HepG2 (cell line): ENCODE results near the gene ORC3. TPM values are rescaled to one million over a fixed set of nuclear protein-coding genes. Genes with fewer than 3 reads are reported as not detected.

Experiments
- ATF1 ChIP-seq: IDR thresholded peaks from 2 replicates; pipeline ENCODE4 v1.6.1; 2016; ENCODE audit warnings: mild to moderate bottlenecking, control low read depth
- ATF5 ChIP-seq: sonication (generic); formaldehyde crosslinking; IDR thresholded peaks from 2 replicates; pipeline ENCODE4 v1.4.0; 2020; ENCODE audit warnings: mild to moderate bottlenecking, low read depth, missing genetic modification reagents
- BHLHE40 ChIP-seq: IDR thresholded peaks from 2 replicates; pipeline ENCODE4 v1.6.1; 2011; ENCODE audit warnings: low read length, improper control_type of control experiment
- GTF3A ChIP-seq: sonication (generic); formaldehyde crosslinking; conservative IDR thresholded peaks from 2 replicates; pipeline ENCODE4 v1.4.0; 2020; ENCODE audit warnings: mild to moderate bottlenecking, missing genetic modification reagents
- HES4 ChIP-seq: sonication (generic); formaldehyde crosslinking; IDR thresholded peaks from 2 replicates; pipeline ENCODE4 v1.9.0; 2021; ENCODE audit warnings: mild to moderate bottlenecking, missing genetic modification reagents, borderline replicate concordance
- KDM5A ChIP-seq: fragments of 200-600 bp; sonication (generic); IDR thresholded peaks from 2 replicates; pipeline ENCODE4 v1.7.0; 2018; ENCODE audit warnings: antibody characterized with exemption, mild to moderate bottlenecking, low read length, borderline replicate concordance
- PAX8 ChIP-seq: sonication (generic); formaldehyde crosslinking; IDR thresholded peaks from 2 replicates; pipeline ENCODE4 v1.8.0; 2022; ENCODE audit warnings: mild to moderate bottlenecking, missing genetic modification reagents, borderline replicate concordance
- ZBTB42 ChIP-seq: sonication (generic); formaldehyde crosslinking; IDR thresholded peaks from 2 replicates; pipeline ENCODE4 v1.5.0; 2020; ENCODE audit warnings: mild to moderate bottlenecking, missing genetic modification reagents
- ZNF10 ChIP-seq: sonication (generic); formaldehyde crosslinking; IDR thresholded peaks from 2 replicates; pipeline ENCODE4 v1.4.0; 2020; ENCODE audit warnings: mild to moderate bottlenecking, low read depth, missing genetic modification reagents, borderline replicate concordance
- ZNF224 ChIP-seq: sonication (generic); formaldehyde crosslinking; IDR thresholded peaks from 2 replicates; pipeline ENCODE4 v1.5.0; 2020; ENCODE audit warnings: mild to moderate bottlenecking, missing genetic modification reagents
- ZNF225 ChIP-seq: sonication (generic); formaldehyde crosslinking; IDR thresholded peaks from 2 replicates; pipeline ENCODE4 v1.4.0; 2020; ENCODE audit warnings: mild to moderate bottlenecking, missing genetic modification reagents
- ZNF235 ChIP-seq: sonication (generic); formaldehyde crosslinking; IDR thresholded peaks from 2 replicates; pipeline ENCODE4 v1.8.1; 2023; ENCODE audit warnings: mild to moderate bottlenecking, missing genetic modification reagents, borderline replicate concordance
- ZNF256 ChIP-seq: sonication (generic); formaldehyde crosslinking; conservative IDR thresholded peaks from 2 replicates; pipeline ENCODE4 v1.4.0; 2020; ENCODE audit warnings: missing genetic modification reagents
- ZNF282 ChIP-seq: fragments of 450-650 bp; IDR thresholded peaks from 2 replicates; pipeline ENCODE4 v1.6.1; 2018; ENCODE audit not compliant: partially characterized antibody
- ZNF510 ChIP-seq: sonication (generic); formaldehyde crosslinking; IDR thresholded peaks from 2 replicates; pipeline ENCODE4 v1.4.0; 2020; ENCODE audit warnings: low read depth, mild to moderate bottlenecking, missing genetic modification reagents
- ZNF724P ChIP-seq: sonication (generic); formaldehyde crosslinking; IDR thresholded peaks from 2 replicates; pipeline ENCODE4 v1.8.0; 2022; ENCODE audit warnings: missing genetic modification reagents, borderline replicate concordance
- polyA plus RNA-seq, 8 experiments: library from polyadenylated mRNA; depleted of rRNA in 3 of 8; stranded (reverse) in 7 of 8; unstranded in 1 of 8; fragments of >200 nt; fragmentation: Illumina TruSeq in 4 of 8; extraction: Trizol in 4 of 8; gene quantifications; 2 replicates each; pipeline versions ENCODE4 v1.2.1 to v1.2.3, GENCODE V29; 2011 to 2016; ENCODE audit warnings: low read depth in 4 of 8, missing spikeins in 1 of 8, mixed read lengths in 1 of 8; ENCODE audit not compliant: insufficient read depth in 1 of 8
- total RNA-seq, 5 experiments: library from RNA; depleted of rRNA; stranded (reverse); fragments of >200 nt; fragmentation: Illumina TruSeq; extraction: Trizol; gene quantifications; 2 replicates each; pipeline ENCODE4 v1.2.3, GENCODE V29; 2016; ENCODE audit warnings: low read depth in 1 of 5
- TF ChIP-seq, protein P1 (sequence below): sonication (generic); formaldehyde crosslinking; IDR thresholded peaks from one replicate; pipeline ENCODE4 v1.5.1; 2020; ENCODE audit warnings: mild to moderate bottlenecking, missing genetic modification reagents; ENCODE audit errors: not compliant biosample characterization
- TF ChIP-seq, protein P2 (sequence below): IDR thresholded peaks from 2 replicates; pipeline ENCODE4 v1.6.1; 2018; ENCODE audit warnings: missing genetic modification reagents
- TF ChIP-seq, protein P3 (sequence below): sonication (generic); IDR thresholded peaks from 2 replicates; pipeline ENCODE4 v1.6.1; 2016; ENCODE audit warnings: low read depth, borderline replicate concordance

The ORC3 gene
- total and polyA plus RNA-seq, 2 of the 13 experiments (the other 11 are each of a cell fraction or from before 2014, with no cell fraction given), result 21.8 to 43.5 TPM

GRCh38 chr6:87589693-87590416 is at the start of gene ORC3, which contains the start of gene RARS2 (continued):
- TF ChIP-seq, protein P1, sequence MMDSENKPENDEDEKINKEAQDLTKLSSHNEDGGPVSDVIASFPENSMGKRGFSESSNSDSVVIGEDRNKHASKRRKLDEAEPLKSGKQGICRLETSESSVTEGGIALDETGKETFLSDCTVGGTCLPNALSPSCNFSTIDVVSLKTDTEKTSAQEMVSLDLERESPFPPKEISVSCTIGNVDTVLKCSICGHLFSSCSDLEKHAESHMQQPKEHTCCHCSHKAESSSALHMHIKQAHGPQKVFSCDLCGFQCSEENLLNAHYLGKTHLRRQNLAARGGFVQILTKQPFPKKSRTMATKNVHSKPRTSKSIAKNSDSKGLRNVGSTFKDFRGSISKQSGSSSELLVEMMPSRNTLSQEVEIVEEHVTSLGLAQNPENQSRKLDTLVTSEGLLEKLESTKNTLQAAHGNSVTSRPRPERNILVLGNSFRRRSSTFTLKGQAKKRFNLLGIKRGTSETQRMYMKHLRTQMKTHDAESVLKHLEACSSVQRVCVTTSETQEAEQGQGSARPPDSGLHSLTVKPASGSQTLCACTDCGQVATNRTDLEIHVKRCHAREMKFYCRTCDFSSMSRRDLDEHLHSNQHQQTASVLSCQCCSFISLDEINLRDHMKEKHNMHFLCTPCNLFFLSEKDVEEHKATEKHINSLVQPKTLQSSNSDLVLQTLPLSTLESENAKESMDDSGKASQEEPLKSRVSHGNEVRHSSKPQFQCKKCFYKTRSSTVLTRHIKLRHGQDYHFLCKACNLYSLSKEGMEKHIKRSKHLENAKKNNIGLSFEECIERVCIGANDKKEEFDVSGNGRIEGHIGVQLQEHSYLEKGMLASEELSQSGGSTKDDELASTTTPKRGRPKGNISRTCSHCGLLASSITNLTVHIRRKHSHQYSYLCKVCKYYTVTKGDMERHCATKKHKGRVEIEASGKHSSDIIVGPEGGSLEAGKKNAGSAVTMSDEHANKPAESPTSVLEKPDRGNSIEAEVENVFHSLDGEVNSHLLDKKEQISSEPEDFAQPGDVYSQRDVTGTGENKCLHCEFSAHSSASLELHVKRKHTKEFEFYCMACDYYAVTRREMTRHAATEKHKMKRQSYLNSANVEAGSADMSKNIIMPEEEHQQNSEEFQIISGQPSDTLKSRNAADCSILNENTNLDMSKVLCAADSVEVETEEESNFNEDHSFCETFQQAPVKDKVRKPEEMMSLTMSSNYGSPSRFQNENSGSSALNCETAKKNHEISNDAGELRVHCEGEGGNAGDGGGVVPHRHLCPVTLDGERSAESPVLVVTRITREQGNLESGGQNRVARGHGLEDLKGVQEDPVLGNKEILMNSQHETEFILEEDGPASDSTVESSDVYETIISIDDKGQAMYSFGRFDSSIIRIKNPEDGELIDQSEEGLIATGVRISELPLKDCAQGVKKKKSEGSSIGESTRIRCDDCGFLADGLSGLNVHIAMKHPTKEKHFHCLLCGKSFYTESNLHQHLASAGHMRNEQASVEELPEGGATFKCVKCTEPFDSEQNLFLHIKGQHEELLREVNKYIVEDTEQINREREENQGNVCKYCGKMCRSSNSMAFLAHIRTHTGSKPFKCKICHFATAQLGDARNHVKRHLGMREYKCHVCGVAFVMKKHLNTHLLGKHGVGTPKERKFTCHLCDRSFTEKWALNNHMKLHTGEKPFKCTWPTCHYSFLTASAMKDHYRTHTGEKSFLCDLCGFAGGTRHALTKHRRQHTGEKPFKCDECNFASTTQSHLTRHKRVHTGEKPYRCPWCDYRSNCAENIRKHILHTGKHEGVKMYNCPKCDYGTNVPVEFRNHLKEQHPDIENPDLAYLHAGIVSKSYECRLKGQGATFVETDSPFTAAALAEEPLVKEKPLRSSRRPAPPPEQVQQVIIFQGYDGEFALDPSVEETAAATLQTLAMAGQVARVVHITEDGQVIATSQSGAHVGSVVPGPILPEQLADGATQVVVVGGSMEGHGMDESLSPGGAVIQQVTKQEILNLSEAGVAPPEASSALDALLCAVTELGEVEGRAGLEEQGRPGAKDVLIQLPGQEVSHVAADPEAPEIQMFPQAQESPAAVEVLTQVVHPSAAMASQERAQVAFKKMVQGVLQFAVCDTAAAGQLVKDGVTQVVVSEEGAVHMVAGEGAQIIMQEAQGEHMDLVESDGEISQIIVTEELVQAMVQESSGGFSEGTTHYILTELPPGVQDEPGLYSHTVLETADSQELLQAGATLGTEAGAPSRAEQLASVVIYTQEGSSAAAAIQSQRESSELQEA (CRISPR knock-in tag), result peak; percentile 70
- no peak for TF ChIP-seq ZNF510 (CRISPR knock-in tag)
- peak; percentile 82 for TF ChIP-seq KDM5A
- TF ChIP-seq ZNF724P (CRISPR knock-in tag), result peak; percentile 73; the same call in 1 of the 2 replicates
- no peak for TF ChIP-seq BHLHE40
- TF ChIP-seq ZNF10 (CRISPR knock-in tag), result no peak
- no peak for TF ChIP-seq ZNF235
- peak; percentile 68 for TF ChIP-seq ATF1 (CRISPR knock-in tag)
- TF ChIP-seq, protein P2, sequence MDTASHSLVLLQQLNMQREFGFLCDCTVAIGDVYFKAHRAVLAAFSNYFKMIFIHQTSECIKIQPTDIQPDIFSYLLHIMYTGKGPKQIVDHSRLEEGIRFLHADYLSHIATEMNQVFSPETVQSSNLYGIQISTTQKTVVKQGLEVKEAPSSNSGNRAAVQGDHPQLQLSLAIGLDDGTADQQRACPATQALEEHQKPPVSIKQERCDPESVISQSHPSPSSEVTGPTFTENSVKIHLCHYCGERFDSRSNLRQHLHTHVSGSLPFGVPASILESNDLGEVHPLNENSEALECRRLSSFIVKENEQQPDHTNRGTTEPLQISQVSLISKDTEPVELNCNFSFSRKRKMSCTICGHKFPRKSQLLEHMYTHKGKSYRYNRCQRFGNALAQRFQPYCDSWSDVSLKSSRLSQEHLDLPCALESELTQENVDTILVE, result peak; percentile 43; the same call in 1 of the 2 replicates
- peak; percentile 55; the same call in 1 of the 2 replicates for TF ChIP-seq ZNF224 (CRISPR knock-in tag)
- no peak for TF ChIP-seq GTF3A (CRISPR knock-in tag)
- TF ChIP-seq ZNF225 (CRISPR knock-in tag), result peak; percentile 31; the same call in 1 of the 2 replicates
- 0 out of 2 replicates have a peak, but pooled peaks have one; percentile 32 for TF ChIP-seq ZBTB42 (CRISPR knock-in tag)
- TF ChIP-seq HES4 (CRISPR knock-in tag), result peak; percentile 37; the same call in 1 of the 2 replicates
- TF ChIP-seq, protein P3, sequence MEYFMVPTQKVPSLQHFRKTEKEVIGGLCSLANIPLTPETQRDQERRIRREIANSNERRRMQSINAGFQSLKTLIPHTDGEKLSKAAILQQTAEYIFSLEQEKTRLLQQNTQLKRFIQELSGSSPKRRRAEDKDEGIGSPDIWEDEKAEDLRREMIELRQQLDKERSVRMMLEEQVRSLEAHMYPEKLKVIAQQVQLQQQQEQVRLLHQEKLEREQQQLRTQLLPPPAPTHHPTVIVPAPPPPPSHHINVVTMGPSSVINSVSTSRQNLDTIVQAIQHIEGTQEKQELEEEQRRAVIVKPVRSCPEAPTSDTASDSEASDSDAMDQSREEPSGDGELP, result peak; percentile 61; the same call in 1 of the 2 replicates
- TF ChIP-seq PAX8 (CRISPR knock-in tag), result no peak
- no peak for TF ChIP-seq ZNF256 (CRISPR knock-in tag)
- TF ChIP-seq ZNF282, result no peak
- peak; percentile 67; the same call in 1 of the 2 replicates for TF ChIP-seq ATF5
